Activated T-cell treated with anti-CD3 and anti-CD28 coated beads, Interleukin-2, amount 50 U/mL, for 24 hours (primary cell): ENCODE measurements around the gene ICE2.
A peak's percentile ranks its signal among the peaks of the same experiment; 100 is the strongest.

ENCODE experiments used
- DNase-seq: peaks from one replicate; pipeline ENCODE4 v3.0.0-alpha.2; 2020
- H3K27ac Mint-ChIP-seq: 2 replicates; pipeline ENCODE4 v1.8.0; 2020; ENCODE audit warnings: mild to moderate bottlenecking, mixed read lengths
- H3K27me3 Mint-ChIP-seq: 2 replicates; pipeline ENCODE4 v1.8.0; 2020; ENCODE audit warnings: mixed read lengths
- H3K36me3 Mint-ChIP-seq: 2 replicates; pipeline ENCODE4 v1.8.0; 2020; ENCODE audit warnings: low read depth, mixed read lengths
- H3K4me1 Mint-ChIP-seq: 2 replicates; pipeline ENCODE4 v1.8.0; 2020; ENCODE audit warnings: low read depth, mixed read lengths
- H3K4me3 Mint-ChIP-seq: 2 replicates; pipeline ENCODE4 v1.8.0; 2020; ENCODE audit warnings: mild to moderate bottlenecking, moderate library complexity, mixed read lengths
- H3K9me3 Mint-ChIP-seq: 2 replicates; pipeline ENCODE4 v1.8.0; 2020; ENCODE audit warnings: mixed read lengths

ICE2 gene

GRCh38 chr15:60397772-60398445, 81.0 kb downstream of the ICE2 start, which contains the start of gene ANXA2:
ANXA2 (minus strand) TSS chr15:60397986; CDS start chr15:60386075, 11,911 bp downstream.
- Mint-ChIP-seq H3K9me3 (no peaks in the 10 kb centered on the region), H3K27me3 (no peaks in the 10 kb centered on the region), H3K36me3 (peaks cover 37% of the 10 kb centered on the region), H3K4me1 (peaks cover 53% of the 10 kb centered on the region), H3K27ac (peak within 1 kb of the TSS; percentile 91), H3K4me3 (peak within 1 kb of the TSS; percentile 86)
- peak; percentile 83 for DNase-seq

GRCh38 chr15:60396958-60397771, 81.8 kb downstream of the ICE2 start:
- H3K4me3 Mint-ChIP-seq: peak overlapping the region; percentile 86
- H3K27me3 Mint-ChIP-seq: no peaks in the 10 kb centered on the region
- peaks cover 59% of the 10 kb centered on the region for H3K4me1 Mint-ChIP-seq
- peak overlapping the region; percentile 91 for H3K27ac Mint-ChIP-seq
- no peaks in the 10 kb centered on the region for H3K9me3 Mint-ChIP-seq
- DNase-seq: peak; percentile 64
- H3K36me3 Mint-ChIP-seq: peaks cover 37% of the 10 kb centered on the region

- Mint-ChIP-seq H3K27ac (peak overlapping the region; percentile 91), H3K9me3 (no peaks in the 10 kb centered on the region), H3K36me3 (peaks cover 40% of the 10 kb centered on the region), H3K27me3 (no peaks in the 10 kb centered on the region), H3K4me1 (peaks cover 64% of the 10 kb centered on the region), H3K4me3 (peak overlapping the region; percentile 86)
- DNase-seq: no peak
These were observed 82.4 kb downstream of the ICE2 start for GRCh38 chr15:60396560-60396957.

DNA sequence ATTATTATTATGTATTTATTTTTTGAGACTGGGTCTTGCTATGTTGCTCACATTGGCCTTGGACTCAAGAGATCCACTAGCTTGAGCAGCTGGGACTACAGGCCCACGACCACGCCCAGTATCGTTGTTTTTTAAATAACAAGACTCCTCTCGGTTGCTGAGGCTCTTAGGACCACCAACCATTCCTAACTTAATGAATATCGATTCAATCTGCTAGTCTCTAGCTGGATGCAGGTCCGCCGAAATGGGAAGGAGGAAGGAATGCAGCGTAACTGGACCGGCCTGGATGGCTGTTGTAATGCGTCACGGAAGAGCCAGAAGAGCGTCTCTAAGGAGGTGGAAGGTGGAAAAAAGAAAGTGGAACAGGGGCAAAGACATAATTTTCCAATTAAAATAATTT, 82.8 kb downstream of the ICE2 start:
- H3K36me3 Mint-ChIP-seq: peaks cover 41% of the 10 kb centered on the region

DNA sequence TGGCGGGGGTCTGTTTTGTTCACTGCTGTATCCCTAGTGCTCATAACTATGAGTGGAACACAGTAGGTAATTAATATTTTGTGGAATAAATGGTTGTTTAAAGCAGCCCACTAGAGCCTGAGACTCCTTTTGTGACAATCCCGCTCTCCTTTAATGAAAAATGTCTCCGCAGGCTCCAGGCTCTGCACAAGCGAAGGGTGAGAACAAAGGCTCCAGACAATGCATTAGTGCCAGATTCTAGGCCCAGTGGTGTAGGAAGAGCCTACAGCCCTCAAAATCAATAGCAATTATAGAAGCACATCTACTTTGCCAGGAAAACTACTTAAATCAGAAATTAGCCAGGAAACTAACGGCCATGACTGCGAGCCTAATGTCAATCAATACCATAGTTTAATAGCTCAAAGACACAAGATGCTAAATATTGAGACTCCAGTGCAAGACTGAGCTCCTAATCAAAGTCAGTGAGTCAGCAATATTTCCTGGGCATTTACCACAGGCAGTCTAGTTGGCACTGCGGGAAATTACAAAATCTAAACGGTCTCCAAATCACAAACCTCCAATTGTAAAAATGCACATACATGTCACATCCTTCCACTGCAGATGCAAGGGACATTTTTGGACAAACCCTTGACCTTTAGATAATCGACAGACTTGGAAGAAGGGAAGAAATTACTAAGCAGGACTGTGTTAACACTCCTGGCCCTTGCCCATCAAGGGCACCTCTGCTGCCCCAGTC, 83.5 kb downstream of the ICE2 start:
- H3K4me1 Mint-ChIP-seq: peaks cover 74% of the 10 kb centered on the region
- H3K27ac Mint-ChIP-seq: no peak overlapping the region
- peak overlapping the region; percentile 86 for H3K4me3 Mint-ChIP-seq
- peaks cover 41% of the 10 kb centered on the region for H3K36me3 Mint-ChIP-seq
- no peaks in the 10 kb centered on the region for H3K27me3 Mint-ChIP-seq
- DNase-seq: no peak
- no peaks in the 10 kb centered on the region for H3K9me3 Mint-ChIP-seq

More for the DNA sequence above, 82.8 kb downstream of the ICE2 start:
- no peaks in the 10 kb centered on the region for H3K27me3 Mint-ChIP-seq
- no peak overlapping the region for H3K27ac Mint-ChIP-seq
- H3K4me1 Mint-ChIP-seq: peaks cover 68% of the 10 kb centered on the region
- peak overlapping the region; percentile 86 for H3K4me3 Mint-ChIP-seq
- no peak for DNase-seq
- H3K9me3 Mint-ChIP-seq: no peaks in the 10 kb centered on the region

DNA sequence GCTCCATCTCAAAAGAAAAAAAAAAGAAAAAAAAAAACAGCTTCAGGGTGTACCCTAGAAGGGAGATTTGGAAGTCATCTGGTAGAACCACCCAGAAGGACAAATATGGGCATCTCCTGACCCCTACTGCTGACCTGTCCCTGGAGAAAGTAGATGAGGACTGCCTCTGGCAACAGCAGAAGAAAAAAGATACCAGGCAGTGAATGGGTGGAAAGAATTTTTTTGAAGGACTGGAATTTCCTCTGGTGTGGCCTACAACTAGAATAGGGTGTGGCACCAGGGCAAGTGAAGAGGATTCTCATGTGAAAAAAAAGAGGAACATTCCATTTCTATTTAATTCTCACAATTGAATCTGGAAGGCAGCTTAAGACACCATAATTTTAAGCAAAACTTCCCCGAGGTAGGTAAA, 84.2 kb downstream of the ICE2 start:
- Mint-ChIP-seq H3K27me3 (no peaks in the 10 kb centered on the region), H3K36me3 (peaks cover 44% of the 10 kb centered on the region), H3K4me1 (peaks cover 81% of the 10 kb centered on the region), H3K9me3 (no peaks in the 10 kb centered on the region), H3K4me3 (no peak overlapping the region), H3K27ac (no peak overlapping the region)
- DNase-seq: no peak

DNA sequence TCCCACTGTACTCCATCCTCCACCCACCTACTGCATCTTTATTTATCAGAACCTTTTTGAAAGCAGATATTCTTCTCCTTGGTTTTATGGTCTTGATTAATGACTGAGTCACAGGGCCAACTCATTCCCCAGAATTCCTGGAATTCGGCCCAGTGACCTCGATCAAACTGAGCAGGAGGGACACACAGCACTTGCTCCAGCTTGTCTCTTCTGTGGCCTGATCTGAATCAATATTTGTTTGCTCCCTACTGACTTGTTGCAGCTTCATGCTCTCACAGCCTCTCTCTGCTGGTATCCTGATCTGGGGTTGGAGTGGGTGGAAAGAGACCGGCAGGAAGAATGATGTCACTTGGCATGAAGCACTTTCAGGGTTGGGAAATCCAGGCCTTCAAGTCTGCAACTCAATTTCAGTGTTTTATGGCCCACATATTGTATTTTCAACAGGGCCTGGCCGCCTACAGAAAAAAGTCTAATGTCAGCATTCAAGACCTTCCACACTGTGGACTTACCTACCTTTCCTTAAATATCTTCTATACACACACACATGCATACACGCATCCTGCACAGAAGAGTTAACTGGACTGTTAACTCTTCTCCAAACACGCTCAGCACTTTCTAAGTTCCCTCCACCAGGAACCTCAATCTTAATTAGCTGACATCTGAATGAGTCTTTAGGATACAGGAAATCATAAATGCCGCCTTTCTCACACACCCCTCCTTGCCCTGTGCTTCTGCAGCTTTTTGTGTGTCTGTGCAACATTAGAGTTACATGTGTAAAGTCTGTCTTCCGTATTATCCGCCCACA, 85.8 kb downstream of the ICE2 start:
- no peaks in the 10 kb centered on the region for H3K9me3 Mint-ChIP-seq

GRCh38 chr15:60392601-60392985, 86.3 kb downstream of the ICE2 start:
- Mint-ChIP-seq H3K36me3 (peaks cover 44% of the 10 kb centered on the region), H3K4me1 (peaks cover 83% of the 10 kb centered on the region), H3K27me3 (no peaks in the 10 kb centered on the region), H3K27ac (peak overlapping the region; percentile 68), H3K4me3 (no peak overlapping the region), H3K9me3 (no peaks in the 10 kb centered on the region)
- DNase-seq: no peak

More for the DNA sequence above, 85.8 kb downstream of the ICE2 start:
- Mint-ChIP-seq H3K27me3 (no peaks in the 10 kb centered on the region), H3K36me3 (peaks cover 44% of the 10 kb centered on the region), H3K4me3 (peak overlapping the region; percentile 19), H3K4me1 (peaks cover 83% of the 10 kb centered on the region), H3K27ac (peak overlapping the region; percentile 68)
- no peak for DNase-seq

- H3K9me3 Mint-ChIP-seq: no peaks in the 10 kb centered on the region
- H3K4me1 Mint-ChIP-seq: peaks cover 84% of the 10 kb centered on the region
- no peak overlapping the region for H3K27ac Mint-ChIP-seq
- H3K4me3 Mint-ChIP-seq: no peak overlapping the region
- H3K36me3 Mint-ChIP-seq: peaks cover 43% of the 10 kb centered on the region
- DNase-seq: no peak
- H3K27me3 Mint-ChIP-seq: no peaks in the 10 kb centered on the region
These were observed 87.1 kb downstream of the ICE2 start for GRCh38 chr15:60391722-60392315.

- no peak overlapping the region for H3K27ac Mint-ChIP-seq
- no peak overlapping the region for H3K4me3 Mint-ChIP-seq
- peaks cover 41% of the 10 kb centered on the region for H3K36me3 Mint-ChIP-seq
- peaks cover 82% of the 10 kb centered on the region for H3K4me1 Mint-ChIP-seq
- no peak for DNase-seq
- no peaks in the 10 kb centered on the region for H3K9me3 Mint-ChIP-seq
- no peaks in the 10 kb centered on the region for H3K27me3 Mint-ChIP-seq
These were observed 88.0 kb downstream of the ICE2 start for GRCh38 chr15:60390871-60391501.

DNA sequence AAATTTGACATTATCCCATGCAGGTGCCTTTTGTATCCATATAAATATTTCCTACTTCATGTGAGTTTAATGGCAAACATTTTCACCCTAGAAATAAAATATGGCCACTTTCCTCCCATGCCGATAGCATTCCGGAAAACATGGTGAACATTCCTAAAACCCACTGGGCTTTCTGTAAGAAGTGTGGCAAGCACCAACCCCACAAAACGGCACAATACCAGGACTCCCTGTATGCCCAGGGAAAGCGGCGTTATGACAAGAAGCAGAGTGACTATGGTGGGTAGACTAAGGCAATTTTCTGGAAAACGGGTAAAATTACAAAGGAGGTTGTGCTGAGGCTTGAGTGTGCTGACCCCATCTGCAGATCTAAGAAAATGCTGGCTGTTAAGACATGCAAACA, 88.7 kb downstream of the ICE2 start:
- no peaks in the 10 kb centered on the region for H3K9me3 Mint-ChIP-seq
- peaks cover 38% of the 10 kb centered on the region for H3K36me3 Mint-ChIP-seq
- H3K4me3 Mint-ChIP-seq: no peak overlapping the region
- H3K27ac Mint-ChIP-seq: peak overlapping the region; percentile 57
- H3K4me1 Mint-ChIP-seq: peaks cover 76% of the 10 kb centered on the region
- no peak for DNase-seq
- no peaks in the 10 kb centered on the region for H3K27me3 Mint-ChIP-seq

GRCh38 chr15:60389261-60390077, 89.5 kb downstream of the ICE2 start:
- H3K36me3 Mint-ChIP-seq: peaks cover 33% of the 10 kb centered on the region
- no peak for DNase-seq
- H3K4me1 Mint-ChIP-seq: peaks cover 70% of the 10 kb centered on the region
- peak overlapping the region; percentile 57 for H3K27ac Mint-ChIP-seq
- H3K4me3 Mint-ChIP-seq: peak overlapping the region; percentile 51
- H3K27me3 Mint-ChIP-seq: no peaks in the 10 kb centered on the region
- H3K9me3 Mint-ChIP-seq: no peaks in the 10 kb centered on the region

DNA sequence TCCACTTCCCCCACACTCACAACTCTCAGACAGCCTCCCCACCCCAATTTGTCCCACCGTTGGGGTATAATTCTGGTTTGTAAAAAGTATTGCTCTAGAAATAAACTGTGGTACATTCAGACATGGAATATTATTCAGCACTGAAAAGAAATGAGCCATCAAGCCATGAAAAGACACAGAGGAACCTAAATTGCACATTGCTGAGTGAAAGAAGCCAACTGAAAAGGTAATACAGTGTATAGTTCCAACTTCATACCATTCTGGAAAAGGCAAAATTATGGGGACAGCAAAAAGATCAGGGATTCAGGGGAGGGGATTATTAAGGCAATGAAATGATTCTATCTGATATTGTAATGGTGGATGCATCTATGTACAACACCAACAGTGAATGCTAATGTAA, 91.6 kb downstream of the ICE2 start:
- Mint-ChIP-seq H3K4me1 (peaks cover 49% of the 10 kb centered on the region), H3K36me3 (peaks cover 38% of the 10 kb centered on the region), H3K9me3 (no peaks in the 10 kb centered on the region), H3K27me3 (no peaks in the 10 kb centered on the region), H3K4me3 (no peak overlapping the region), H3K27ac (no peak overlapping the region)
- no peak for DNase-seq
